ENCODE results near the gene CRNKL1.

The CRNKL1 gene

DNA sequence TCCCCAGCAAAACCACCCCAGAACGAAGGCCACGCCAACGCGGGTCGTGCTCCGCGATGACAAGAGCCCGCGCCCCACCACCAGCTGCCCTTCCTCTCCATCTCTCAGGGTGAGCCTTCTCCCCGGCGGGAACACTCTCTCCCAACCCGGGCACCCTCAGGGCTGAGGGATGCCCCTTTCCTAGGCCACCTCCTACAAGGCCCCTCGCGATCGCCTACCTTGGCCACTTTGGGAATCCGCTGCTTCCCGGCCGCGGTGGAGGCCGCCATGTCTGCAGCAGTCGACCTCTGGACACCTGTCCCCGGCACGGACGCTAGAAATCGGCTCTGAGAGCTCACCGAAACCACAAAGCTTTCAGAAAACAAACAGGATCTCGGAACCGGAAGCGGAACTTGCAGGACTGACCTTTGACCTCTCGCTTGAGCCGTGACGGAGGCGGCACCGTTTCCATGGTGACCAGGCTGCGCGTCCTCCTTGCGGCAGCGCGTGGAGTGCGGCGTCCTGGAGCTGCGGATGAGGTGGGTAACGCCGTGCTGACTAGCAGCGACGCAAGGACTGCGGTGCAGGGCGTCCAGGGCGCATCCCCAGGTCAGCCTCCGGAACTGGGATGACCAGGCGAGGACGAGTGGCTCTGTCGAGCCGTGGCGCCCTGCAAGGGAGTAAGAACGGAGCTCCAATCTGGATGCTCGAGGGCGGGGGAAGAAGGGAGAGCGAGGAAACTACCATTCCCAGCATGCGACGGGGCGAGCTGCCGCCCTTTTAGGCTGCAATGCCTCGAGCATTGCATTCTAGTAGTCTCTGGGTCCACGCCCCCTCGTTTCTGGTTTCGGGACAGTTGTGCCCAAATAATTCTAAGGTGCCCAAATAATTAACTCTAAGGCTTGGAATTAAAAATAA is at the start of gene CRNKL1, which contains the start of gene CFAP61:
TSS of gene CRNKL1 (minus strand) at position 393 of the 897 bp plus-strand sequence. CDS start at position 269, 124 bp downstream.
TSS of gene CFAP61 (plus strand) at position 459 of the 897 bp plus-strand sequence. CDS start 4,122 bp downstream, outside the sequence.
- peak; percentile 95 to 96 for DNase-seq

DNA sequence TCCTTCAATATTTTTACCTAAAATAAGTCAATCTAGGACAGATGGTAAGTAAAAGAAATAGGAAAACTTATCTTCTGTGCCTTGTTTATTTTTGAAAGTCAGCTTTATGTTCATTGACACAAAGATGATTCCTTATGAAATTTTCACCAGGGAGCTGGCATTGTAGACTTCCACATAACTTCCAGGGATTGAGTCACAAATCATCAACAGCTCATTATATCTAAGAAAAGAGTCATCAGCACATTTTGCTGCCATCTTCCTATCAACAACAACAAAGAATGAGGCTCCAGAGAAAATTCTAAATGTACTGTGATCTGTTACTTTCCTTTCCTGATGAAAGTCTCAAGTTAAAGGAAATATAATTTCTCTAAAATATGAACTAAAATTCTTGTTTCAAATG is 48.6 kb upstream of the CRNKL1 start:
- DNase-seq, result no peak

DNA sequence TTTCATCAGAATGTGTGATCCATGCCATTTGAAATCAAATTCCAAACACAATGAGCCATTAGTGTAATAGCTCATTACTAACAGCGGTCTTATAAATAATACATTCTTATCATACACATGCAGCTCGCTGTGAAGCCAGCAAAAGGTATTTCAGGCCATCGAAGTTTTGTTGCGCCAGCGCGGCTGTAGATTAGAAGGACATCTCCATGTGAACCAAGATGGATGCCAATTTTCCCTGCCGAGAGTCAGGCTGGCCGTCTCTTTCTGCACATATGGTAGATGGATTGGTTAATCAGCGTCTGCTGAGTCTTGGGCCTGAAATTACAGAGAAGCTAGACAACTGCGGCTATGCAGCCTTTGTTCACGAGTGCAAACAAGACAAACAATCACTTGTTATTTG is 44.2 kb upstream of the CRNKL1 start:
- DNase-seq, result no peak

DNA sequence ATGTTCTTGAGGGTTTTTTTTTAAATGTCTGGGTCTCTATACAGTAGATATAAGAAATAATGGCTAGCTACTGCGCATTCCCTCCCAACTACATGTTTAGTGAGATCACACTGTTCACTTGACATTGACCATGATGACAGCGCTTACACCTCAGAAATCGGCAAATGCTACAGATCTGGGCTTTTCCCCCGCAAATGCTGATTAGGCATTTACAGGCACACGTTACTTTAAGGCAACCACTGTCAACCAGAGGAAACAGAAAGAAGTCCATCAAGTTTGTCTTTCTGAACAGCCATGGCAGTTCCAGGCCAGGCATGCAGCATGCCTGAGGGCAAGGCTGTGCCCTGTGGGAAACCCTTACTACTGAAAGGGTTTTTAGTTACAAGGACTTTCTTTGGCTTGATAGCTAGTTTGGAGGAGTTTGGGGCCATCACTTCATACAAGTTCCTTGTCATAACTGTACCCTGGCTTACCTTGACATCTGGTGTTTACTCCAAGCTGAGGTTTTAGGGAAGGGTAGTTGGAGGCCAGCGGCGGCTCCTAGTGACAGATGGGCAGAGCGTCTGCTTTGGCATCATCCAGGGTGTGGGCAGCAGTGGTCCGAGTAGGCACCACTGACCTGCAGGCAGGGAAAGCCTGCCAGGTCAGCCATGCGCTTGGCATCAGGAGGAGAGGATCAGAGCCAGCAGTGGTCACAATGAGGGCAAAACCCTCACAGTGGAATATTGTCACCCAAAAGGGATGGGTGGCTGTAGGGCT is 43.0 kb upstream of the CRNKL1 start:
- no peak for DNase-seq

DNA sequence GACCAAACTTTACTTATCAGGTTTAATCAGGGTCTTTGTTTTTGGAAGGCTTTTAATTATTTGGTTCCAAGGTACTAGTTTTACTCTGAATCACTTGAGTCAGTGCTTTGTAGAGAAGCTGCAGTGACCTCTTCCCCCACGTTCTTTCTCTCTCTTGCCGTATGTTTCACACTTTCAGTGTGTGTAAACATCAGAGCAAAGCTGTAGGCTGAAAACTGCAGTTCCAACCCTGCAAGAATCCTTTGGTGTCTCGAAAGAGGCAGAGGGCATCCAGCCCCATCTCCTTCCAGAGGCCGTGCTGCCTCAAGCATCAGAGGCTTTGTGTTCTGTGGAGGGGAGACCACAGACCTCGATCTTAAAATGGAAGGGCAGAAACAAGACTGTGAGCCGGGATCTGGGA is 42.1 kb upstream of the CRNKL1 start:
- DNase-seq, result no peak

GRCh38 chr20:20092827-20093226 is 40.6 kb upstream of the CRNKL1 start:
- DNase-seq, result no peak

- no peak for DNase-seq
Observed at GRCh38 chr20:20089939-20090338, 37.7 kb upstream of the CRNKL1 start.

DNA sequence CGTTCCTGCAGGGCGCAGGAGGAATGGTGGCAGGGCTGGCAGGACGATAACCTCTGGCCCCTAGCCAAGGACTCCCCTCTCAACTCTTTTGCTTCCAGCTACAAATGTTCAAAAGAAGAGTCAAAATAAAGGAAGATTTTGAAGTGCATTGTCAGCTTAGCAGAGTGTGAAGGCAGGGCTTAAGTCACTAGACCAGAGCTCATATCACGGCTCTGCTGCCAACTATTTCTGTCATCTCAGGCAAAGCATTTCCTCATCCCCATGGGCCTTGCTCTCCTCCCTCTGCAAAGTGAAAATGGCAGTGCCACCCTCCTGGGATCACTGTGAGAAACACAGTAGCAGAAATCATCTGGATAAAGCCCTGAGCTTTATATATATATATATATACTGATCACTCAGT is 36.8 kb upstream of the CRNKL1 start:
- DNase-seq, result no peak

DNA sequence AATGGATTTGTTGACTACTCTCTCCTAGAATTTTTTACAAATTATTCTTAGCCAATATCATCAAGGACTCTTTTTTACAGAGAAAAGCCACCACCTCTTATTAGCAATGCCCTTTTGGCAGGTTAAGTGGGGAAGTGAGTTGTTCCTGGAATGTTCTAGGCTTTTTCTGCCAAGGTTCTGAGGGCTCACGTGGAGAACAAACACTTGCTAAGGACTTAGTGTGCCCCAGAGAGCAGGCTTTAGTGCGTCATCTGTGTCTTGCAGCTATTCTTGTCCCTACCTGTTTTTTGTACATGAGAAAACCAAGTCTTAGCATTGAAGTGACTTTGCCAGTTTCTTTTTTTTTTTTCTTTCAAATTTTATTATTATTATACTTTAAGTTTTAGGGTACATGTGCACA is 33.5 kb upstream of the CRNKL1 start:
- DNase-seq, result no peak

GRCh38 chr20:20085071-20085470 is 32.8 kb upstream of the CRNKL1 start:
- DNase-seq, result no peak

GRCh38 chr20:20084296-20084752 is 32.1 kb upstream of the CRNKL1 start:
- DNase-seq, result no peak

- no peak for DNase-seq
Observed at GRCh38 chr20:20083807-20084206, 31.5 kb upstream of the CRNKL1 start.

DNA sequence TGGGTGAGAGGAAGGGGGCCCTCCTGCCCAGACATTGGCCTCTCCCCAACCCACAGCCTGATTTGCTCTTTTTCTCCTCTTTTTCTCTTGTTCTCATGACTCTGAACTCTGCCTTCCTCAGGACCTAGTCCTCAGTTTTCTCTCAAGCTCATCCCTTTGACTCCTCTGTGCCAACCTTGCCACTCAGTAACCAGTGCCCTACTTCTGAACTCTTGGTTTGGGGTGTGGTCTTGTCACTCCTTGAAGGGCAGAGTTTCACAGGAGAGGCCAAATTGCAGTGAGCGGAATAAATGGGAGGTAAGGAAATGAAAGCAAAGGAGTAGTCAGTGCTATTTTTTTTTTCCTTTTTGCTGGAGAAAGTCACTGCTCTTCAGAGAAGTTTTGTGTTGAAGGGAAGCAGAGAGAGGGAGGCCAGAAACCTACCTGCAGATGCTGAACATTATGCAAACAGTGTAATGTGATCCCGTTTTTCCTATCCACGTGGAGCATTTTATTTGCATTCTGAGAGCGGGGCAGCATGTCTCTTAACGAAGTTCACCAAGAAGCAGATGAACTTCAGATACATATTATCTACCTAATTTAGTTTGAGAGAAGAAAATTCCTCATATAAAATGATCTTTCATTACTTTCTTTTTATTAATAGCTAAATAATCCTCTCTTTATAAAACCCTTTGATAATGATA is 27.0 kb upstream of the CRNKL1 start:
- no peak for DNase-seq

DNA sequence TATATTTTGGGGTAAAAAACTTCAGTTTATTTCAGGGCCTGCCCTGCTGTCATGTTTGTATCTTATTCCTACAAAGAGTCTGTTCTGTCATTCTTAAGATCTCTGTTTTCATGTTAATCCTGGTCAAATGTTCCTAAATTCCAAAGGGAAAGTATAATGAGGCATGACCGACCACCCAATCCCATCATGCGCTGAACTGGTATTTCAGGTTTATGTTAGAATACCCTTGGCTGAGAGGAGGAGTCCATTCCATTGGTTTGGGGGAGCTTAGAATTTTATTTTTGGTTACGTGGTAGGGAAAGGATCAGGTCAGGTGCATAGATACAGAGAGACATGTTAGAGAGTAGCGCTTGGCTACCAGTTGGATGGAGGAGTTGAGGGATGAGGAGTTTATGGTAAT is 25.8 kb upstream of the CRNKL1 start:
- DNase-seq, result no peak

- DNase-seq, result no peak
Observed at GRCh38 chr20:20076297-20077065, 24.2 kb upstream of the CRNKL1 start.

- no peak for DNase-seq
Observed at GRCh38 chr20:20075032-20075431, 22.8 kb upstream of the CRNKL1 start.

GRCh38 chr20:20073801-20074371 is 21.6 kb upstream of the CRNKL1 start:
- no peak for DNase-seq

- no peak for DNase-seq
Observed at GRCh38 chr20:20070871-20071726, 18.8 kb upstream of the CRNKL1 start.

DNA sequence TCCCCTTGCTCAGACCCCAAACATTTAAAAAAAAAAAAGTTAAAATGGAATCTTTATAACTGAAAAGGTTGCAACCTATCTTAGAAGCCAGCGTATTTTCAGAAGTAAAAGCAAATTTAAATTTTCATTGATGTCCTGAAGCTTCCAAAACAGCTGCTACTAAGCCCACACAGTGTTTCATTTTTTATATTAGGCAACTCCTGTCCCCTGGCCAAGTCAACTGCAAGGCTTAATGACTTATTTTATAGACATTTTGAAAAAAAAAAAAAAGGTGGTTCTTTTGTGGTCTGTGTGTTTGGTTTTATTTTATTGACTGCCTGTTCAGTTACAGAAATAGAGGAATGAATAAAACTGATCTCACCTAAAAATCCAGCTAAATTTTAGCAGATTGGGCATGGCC is 13.1 kb upstream of the CRNKL1 start:
- no peak for DNase-seq

DNA sequence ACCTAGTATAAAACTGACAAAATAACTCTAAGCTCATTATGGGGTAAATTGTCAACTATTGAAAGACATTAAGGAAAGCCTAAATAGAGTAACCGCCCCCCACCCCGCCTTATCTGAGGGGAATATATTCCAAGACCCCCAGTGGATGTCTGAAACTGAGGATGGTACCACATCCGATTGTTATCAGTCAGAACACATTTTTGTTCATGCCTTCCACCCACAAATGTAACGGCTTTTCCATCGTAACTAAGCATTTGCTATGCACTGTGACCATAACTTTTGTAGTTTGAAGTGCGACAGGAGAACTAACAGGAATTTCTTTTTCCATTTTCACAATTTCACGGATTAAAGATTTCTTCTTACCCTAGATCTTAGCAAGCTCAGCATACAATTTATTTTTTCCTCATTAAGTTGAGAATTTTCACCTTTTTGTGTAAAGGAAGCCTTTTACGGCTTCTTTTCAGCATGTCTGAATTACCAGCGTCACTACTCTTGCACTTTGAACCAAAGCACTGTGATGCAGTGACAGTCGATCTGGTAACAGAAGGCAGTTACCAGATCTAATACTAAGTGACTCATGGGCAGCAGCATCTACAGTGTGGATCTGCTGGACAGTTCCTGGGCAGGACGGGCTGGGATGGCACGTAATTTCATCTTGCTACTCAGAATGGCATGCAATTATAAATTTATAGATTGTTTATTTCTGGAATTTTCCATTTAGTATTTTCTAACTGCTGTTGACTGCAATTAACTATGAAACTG is 11.9 kb upstream of the CRNKL1 start:
- no peak for DNase-seq

All from stimulated activated CD4-positive, alpha-beta T cell treated with anti-CD3 and anti-CD28 coated beads, Interleukin-4, amount 100 ng/mL, for 4 hours (primary cell).